ENCODE results near the gene GLI1. TPM values are rescaled to one million over a fixed set of nuclear protein-coding genes. Genes with fewer than 3 reads are reported as not detected.
A peak's percentile ranks its signal among the peaks of the same experiment; 100 is the strongest.

Gene GLI1
- total and polyA plus RNA-seq, 2 of the 13 experiments (the other 11 are each of a cell fraction or from before 2014, with no cell fraction given), result 0.09 to 0.20 TPM

GRCh38 chr12:57430931-57431566, 28.5 kb upstream of the GLI1 start, which contains the start of gene R3HDM2 (continued):
- peak; percentile 92 for TF ChIP-seq POLR2G (IDR thresholded peaks at IDR 0.05; ENCODE audit: low read depth, low read length)
- no peak for TF ChIP-seq FOXA1 (IDR thresholded peaks at IDR 0.05)
- no peak; the same call in 1 of the 2 replicates for TF ChIP-seq FOXA1 (CRISPR knock-in tag; IDR thresholded peaks at IDR 0.05)
- TF ChIP-seq ZNF317 (CRISPR knock-in tag; IDR thresholded peaks at IDR 0.05), result 0 out of 2 replicates have a peak, but pooled peaks have one; percentile 36
- TF ChIP-seq SMAD1 (CRISPR knock-in tag; IDR thresholded peaks at IDR 0.05; ENCODE audit: borderline replicate concordance, low read depth), result peak; percentile 94
- TF ChIP-seq SIX4 (CRISPR knock-in tag; IDR thresholded peaks at IDR 0.05), result 0 out of 2 replicates have a peak, but pooled peaks have one; percentile 13
- TF ChIP-seq FOXP1 (IDR thresholded peaks at IDR 0.05), result no peak
- TF ChIP-seq FOXP1 (CRISPR knock-in tag; IDR thresholded peaks at IDR 0.05), result peak; percentile 21; the same call in 1 of the 2 replicates
- TF ChIP-seq ARID5B (CRISPR knock-in tag; IDR thresholded peaks at IDR 0.05), result peak; percentile 59
- TF ChIP-seq CBX5 (CRISPR knock-in tag; IDR thresholded peaks at IDR 0.05; ENCODE audit: borderline replicate concordance), result peak; percentile 39; the same call in 1 of the 2 replicates
- 0 out of 2 replicates have a peak, but pooled peaks have one; percentile 40 for TF ChIP-seq FOXK1 (CRISPR knock-in tag; IDR thresholded peaks at IDR 0.05; ENCODE audit: borderline replicate concordance, low read depth)
- TF ChIP-seq ZNF766 (CRISPR knock-in tag; IDR thresholded peaks at IDR 0.05; ENCODE audit: borderline replicate concordance), result no peak
- peak; percentile 83 for TF ChIP-seq ETV5 (CRISPR knock-in tag; IDR thresholded peaks at IDR 0.05; ENCODE audit: borderline replicate concordance)
- TF ChIP-seq ZBTB21 (CRISPR knock-in tag; IDR thresholded peaks at IDR 0.05), result peak; percentile 90
- TF ChIP-seq CBFB (CRISPR knock-in tag; IDR thresholded peaks at IDR 0.05), result peak; percentile 77
- peak; percentile 44; the same call in 1 of the 2 replicates for TF ChIP-seq ZNF256 (CRISPR knock-in tag; conservative IDR thresholded peaks at IDR 0.05)
- TF ChIP-seq PHB2 (IDR thresholded peaks at IDR 0.05; ENCODE audit: partially characterized antibody), result no peak
- 0 out of 2 replicates have a peak, but pooled peaks have one; percentile 75 for TF ChIP-seq ZNF782 (CRISPR knock-in tag; IDR thresholded peaks at IDR 0.05; ENCODE audit: borderline replicate concordance)
- peak; percentile 98 for TF ChIP-seq MAX (IDR thresholded peaks at IDR 0.05)
- no peak; the same call in 1 of the 2 replicates for TF ChIP-seq ELK4 (CRISPR knock-in tag; IDR thresholded peaks at IDR 0.05; ENCODE audit: borderline replicate concordance)
- TF ChIP-seq CENPT (CRISPR knock-in tag; IDR thresholded peaks at IDR 0.05; ENCODE audit: low read depth), result peak; percentile 66; the same call in 1 of the 2 replicates
- TF ChIP-seq ZNF558 (CRISPR knock-in tag; IDR thresholded peaks at IDR 0.05; ENCODE audit: borderline replicate concordance), result peak; percentile 50; the same call in 1 of the 2 replicates
- no peak for TF ChIP-seq NFATC3 (CRISPR knock-in tag; IDR thresholded peaks at IDR 0.05)
- peak; percentile 84 for TF ChIP-seq ELF1 (CRISPR knock-in tag; IDR thresholded peaks at IDR 0.05)
- no peak for TF ChIP-seq SNAPC5 (CRISPR knock-in tag; IDR thresholded peaks at IDR 0.05; ENCODE audit: borderline replicate concordance)

Measured in HepG2 (cell line).